Brain pericyte (primary cell): Measurements from ENCODE around the gene MAOB.

Experiments
- DNase-seq: peaks from one replicate; pipeline ENCODE4 v3.0.0-alpha.2; 2012; ENCODE audit warnings: low read depth, low spot score

Gene MAOB

GRCh38 chrX:43860646-43861370, 21.4 kb downstream of the MAOB start:
- no peak for DNase-seq

GRCh38 chrX:43853225-43853828, 28.9 kb downstream of the MAOB start:
- DNase-seq = no peak

- no peak for DNase-seq
These were observed 31.6 kb downstream of the MAOB start for GRCh38 chrX:43850629-43851028.

GRCh38 chrX:43849173-43849572, 33.1 kb downstream of the MAOB start:
- DNase-seq = no peak

- DNase-seq = no peak
These were observed 34.9 kb downstream of the MAOB start for GRCh38 chrX:43847352-43847751.

GRCh38 chrX:43846558-43846957, 35.7 kb downstream of the MAOB start:
- DNase-seq = no peak

GRCh38 chrX:43845776-43846175, 36.5 kb downstream of the MAOB start:
- DNase-seq = no peak

GRCh38 chrX:43840265-43840664, 42.0 kb downstream of the MAOB start:
- no peak for DNase-seq

GRCh38 chrX:43836435-43837184, 45.6 kb downstream of the MAOB start:
- DNase-seq = no peak

GRCh38 chrX:43835559-43835958, 46.7 kb downstream of the MAOB start:
- DNase-seq = no peak

GRCh38 chrX:43827791-43828190, 54.5 kb downstream of the MAOB start:
- DNase-seq = no peak

- DNase-seq = no peak
These were observed 60.2 kb downstream of the MAOB start for GRCh38 chrX:43822014-43822413.

GRCh38 chrX:43817444-43817843, 64.8 kb downstream of the MAOB start:
- no peak for DNase-seq

- no peak for DNase-seq
These were observed 67.0 kb downstream of the MAOB start for GRCh38 chrX:43815209-43815608.

GRCh38 chrX:43813898-43814297, 68.4 kb downstream of the MAOB start:
- no peak for DNase-seq

- DNase-seq = no peak
These were observed 68.9 kb downstream of the MAOB start for GRCh38 chrX:43813319-43813718.

- DNase-seq = no peak
These were observed 72.8 kb downstream of the MAOB start for GRCh38 chrX:43809463-43809862.

GRCh38 chrX:43808231-43808630, 74.0 kb downstream of the MAOB start:
- DNase-seq = no peak

- no peak for DNase-seq
These were observed 76.7 kb downstream of the MAOB start for GRCh38 chrX:43805579-43805978.

GRCh38 chrX:43804021-43804420, 78.2 kb downstream of the MAOB start:
- no peak for DNase-seq

- DNase-seq = no peak
These were observed 96.2 kb downstream of the MAOB start for GRCh38 chrX:43785930-43786591.

- DNase-seq = no peak
These were observed 124.2 kb downstream of the MAOB start for GRCh38 chrX:43758044-43758443.
